Measurements from ENCODE around the gene APEH.

- no peak for TF ChIP-seq CTCF (IDR thresholded peaks at IDR 0.05)
- TF ChIP-seq POLR2A (IDR thresholded peaks at IDR 0.05) = no peak
Measured at GRCh38 chr3:49654176-49654825, 19.9 kb upstream of the APEH start.
